DOHH2 (cell line): ENCODE data around the gene CFAP74.

Experiments used
- CTCF ChIP-seq: fragments of 200-600 bp; sonication (generic); IDR thresholded peaks from one replicate; pipeline ENCODE4 v1.5.1; 2014; ENCODE audit warnings: antibody characterized with exemption, mild to moderate bottlenecking, low read depth, low read length; ENCODE audit not compliant: poor library complexity, severe bottlenecking
- EZH2phosphoT487 ChIP-seq: fragments of 200-600 bp; sonication (generic); IDR thresholded peaks from 2 replicates; pipeline ENCODE4 v1.6.1; 2017; ENCODE audit warnings: borderline replicate concordance, mild to moderate bottlenecking, antibody characterized with exemption, low read length, moderate library complexity, mixed read lengths

- TF ChIP-seq CTCF = no peak
- TF ChIP-seq EZH2phosphoT487 = no peak
Measured at GRCh38 chr1:1910651-1911331, 92.8 kb downstream of the CFAP74 start.
